ENCODE measurements around the gene DIPK1A.

DIPK1A gene

DNA sequence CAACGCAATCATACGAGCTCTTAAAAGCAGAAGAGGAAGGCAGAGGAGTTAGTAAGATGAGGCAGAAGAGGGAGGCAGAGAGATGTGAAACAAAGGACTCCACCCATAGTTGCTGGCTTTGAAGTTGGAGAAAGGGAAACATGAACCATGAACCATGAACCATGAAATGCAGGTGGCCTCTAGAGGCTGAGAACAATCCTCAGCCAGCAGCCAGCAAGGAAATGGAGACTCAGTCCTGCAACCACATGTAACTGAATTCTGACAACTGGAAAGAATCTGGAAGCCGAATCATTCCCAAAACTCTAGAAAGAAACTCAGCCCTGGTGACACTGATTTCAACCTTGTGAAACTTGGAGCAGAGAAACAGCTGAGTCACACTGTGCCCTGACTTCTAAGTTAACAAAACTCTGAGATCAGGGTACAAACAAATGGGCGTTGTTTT is 10.1 kb downstream of the DIPK1A start:
- DNase-seq (ENCODE audit: low read depth): no peak

DNA sequence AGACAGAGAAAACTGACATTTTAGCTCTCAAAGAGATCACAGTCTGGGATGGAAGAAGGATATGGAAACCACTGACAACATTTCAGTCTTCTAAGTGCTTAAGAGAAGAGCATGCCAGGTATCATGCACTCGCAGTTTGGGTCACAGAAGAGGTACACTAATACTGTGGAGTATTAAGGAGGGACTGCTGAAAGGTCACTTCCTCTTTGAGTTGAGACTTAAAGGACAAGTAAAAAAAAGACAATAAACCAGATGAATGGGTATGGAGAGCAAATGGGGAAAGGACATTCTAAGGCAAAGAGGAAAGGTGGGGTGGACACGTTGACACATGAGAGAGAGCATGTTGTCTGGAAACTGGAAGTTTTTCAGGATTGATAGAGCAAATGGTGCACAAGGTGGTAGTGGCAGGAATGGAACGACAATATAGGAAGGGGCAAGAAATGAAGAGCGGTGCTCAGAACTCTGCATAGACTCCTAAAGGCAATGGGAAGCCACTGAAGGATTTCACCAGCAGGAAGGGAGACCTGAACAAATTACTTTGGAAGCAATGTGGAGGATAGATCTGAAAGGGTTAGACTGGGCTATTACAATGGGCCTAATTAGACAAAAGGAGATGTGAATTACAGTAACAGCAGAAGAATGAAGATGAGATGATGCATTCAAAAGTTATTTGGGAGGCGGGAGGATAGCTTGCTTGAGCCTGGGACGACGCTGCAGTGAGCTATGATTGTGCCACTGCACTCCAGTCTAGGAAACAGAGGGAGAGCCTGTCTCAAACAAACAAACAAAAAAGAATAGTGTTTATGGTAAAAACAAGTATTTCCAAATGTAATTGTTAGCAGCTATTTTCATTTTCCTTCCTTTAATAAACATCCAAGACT is 11.1 kb downstream of the DIPK1A start:
- TF ChIP-seq, protein P1, sequence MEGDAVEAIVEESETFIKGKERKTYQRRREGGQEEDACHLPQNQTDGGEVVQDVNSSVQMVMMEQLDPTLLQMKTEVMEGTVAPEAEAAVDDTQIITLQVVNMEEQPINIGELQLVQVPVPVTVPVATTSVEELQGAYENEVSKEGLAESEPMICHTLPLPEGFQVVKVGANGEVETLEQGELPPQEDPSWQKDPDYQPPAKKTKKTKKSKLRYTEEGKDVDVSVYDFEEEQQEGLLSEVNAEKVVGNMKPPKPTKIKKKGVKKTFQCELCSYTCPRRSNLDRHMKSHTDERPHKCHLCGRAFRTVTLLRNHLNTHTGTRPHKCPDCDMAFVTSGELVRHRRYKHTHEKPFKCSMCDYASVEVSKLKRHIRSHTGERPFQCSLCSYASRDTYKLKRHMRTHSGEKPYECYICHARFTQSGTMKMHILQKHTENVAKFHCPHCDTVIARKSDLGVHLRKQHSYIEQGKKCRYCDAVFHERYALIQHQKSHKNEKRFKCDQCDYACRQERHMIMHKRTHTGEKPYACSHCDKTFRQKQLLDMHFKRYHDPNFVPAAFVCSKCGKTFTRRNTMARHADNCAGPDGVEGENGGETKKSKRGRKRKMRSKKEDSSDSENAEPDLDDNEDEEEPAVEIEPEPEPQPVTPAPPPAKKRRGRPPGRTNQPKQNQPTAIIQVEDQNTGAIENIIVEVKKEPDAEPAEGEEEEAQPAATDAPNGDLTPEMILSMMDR (conservative IDR thresholded peaks at IDR 0.05; ENCODE audit: low read depth, low read length): no peak
- DNase-seq (ENCODE audit: low read depth): no peak
- no peak overlapping the region for H3K4me3 ChIP-seq (ENCODE audit: low read length)

More for the DNA sequence above, 10.1 kb downstream of the DIPK1A start:
- H3K4me3 ChIP-seq (ENCODE audit: low read length): no peak overlapping the region
- TF ChIP-seq, protein P1 (conservative IDR thresholded peaks at IDR 0.05; ENCODE audit: low read depth, low read length): no peak

DNA sequence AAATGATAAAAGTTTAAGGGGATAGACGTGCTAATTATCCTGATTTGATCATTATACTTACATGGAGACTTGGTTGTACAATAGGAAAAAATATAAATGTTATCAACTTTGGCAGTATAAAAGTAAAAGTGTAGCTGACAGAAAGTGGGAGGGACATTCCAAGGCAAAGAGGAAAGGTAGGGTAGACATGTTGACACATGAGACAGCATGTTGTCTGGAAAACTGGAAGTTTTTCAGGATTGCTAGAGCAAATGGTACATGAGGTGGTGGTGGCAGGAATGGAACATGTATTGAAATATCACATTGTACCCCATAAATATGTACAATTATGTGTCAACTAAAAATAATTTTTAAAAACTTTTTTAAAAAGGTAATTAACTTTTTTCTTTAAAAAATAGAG is 13.2 kb downstream of the DIPK1A start:
- DNase-seq (ENCODE audit: low read depth): no peak
- TF ChIP-seq, protein P1 (conservative IDR thresholded peaks at IDR 0.05; ENCODE audit: low read depth, low read length): no peak
- no peak overlapping the region for H3K4me3 ChIP-seq (ENCODE audit: low read length)

DNA sequence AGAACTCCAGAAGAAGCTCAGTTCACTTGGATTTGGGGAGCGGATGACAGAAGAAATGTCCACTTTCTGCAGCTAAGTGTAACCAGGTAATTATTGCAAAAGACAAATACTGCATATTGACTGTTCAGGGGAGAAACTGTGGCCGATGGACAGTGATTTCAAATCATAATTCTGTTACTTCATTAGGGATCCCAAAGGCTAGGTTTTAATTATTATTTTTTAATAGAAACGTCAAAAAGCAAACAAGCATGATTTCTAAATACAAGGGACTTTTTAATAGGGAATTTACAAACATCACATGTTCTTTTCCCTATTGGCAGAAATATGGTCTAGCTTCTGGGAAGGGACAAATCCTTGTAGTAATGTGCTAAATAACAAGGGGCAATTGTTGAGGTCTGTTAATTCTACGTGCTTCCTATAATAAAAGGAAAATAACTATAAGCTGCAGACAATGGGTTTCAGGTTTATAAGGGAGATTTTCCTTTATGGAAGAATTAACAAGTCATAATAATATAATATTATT is 15.5 kb downstream of the DIPK1A start:
- no peak for DNase-seq (ENCODE audit: low read depth)
- TF ChIP-seq, protein P1 (conservative IDR thresholded peaks at IDR 0.05; ENCODE audit: low read depth, low read length): no peak
- H3K4me3 ChIP-seq (ENCODE audit: low read length): no peak overlapping the region

DNA sequence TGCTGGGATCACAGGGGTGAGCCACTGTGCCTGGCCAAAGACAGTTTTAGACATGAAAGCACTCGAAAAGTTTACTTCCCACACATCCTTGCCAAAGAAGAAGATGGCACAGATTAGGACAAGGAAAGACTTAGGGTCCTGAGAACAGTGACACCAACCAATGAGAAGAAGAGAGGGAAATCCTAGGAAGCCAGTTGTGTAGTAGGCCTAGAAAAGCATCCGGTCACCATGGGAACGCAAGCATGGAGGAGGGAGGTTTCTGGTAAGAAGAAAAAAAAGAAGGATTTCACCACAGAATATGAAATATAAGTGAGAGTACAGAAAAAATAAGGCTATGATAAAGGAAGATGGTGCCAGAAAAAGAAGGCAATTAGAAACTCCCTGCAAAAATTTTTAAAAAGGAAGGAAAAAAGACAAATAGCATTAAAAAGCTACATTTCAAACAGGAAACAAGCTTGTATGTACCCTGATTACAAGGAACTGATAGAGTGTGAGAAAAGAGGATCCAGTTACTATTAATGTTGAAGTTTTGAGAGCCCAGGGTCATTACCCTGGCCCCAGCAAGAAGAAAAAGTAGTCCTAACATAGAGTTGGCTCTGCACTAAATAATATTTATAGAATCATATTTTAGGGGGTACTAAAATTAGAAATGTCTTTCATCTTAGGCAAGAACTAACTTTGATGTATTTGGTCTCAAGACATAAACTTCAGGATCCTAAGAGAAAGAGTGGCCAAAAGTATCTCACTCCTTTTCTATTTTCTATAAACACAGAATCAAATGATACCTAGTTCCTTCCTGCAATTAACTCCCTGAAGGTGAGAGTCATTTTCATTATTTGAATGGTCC is 16.1 kb downstream of the DIPK1A start:
- DNase-seq (ENCODE audit: low read depth): no peak
- no peak overlapping the region for H3K4me3 ChIP-seq (ENCODE audit: low read length)
- TF ChIP-seq, protein P1 (conservative IDR thresholded peaks at IDR 0.05; ENCODE audit: low read depth, low read length): no peak

DNA sequence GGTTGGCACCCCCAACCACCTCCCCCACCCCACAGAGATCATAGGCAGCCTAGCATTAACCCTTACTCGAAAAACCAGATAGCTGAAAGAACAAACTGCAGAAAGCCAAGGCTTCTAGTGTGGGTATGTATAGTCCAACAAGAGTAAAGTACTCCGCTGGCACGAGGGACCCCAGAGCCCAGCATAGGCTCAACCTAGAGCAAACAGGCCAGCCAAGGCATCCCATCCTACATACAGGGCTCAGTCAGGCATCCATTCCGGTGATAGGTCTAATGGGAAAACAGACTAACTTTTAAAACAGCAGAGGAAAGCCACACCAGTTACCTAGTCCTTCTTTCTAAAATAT is 17.8 kb downstream of the DIPK1A start:
- DNase-seq (ENCODE audit: low read depth): no peak
- no peak overlapping the region for H3K4me3 ChIP-seq (ENCODE audit: low read length)
- TF ChIP-seq, protein P1 (conservative IDR thresholded peaks at IDR 0.05; ENCODE audit: low read depth, low read length): no peak

Measured in retinal pigment epithelial cell (primary cell).